ENCODE data around the gene AMOTL2.

Gene AMOTL2

DNA sequence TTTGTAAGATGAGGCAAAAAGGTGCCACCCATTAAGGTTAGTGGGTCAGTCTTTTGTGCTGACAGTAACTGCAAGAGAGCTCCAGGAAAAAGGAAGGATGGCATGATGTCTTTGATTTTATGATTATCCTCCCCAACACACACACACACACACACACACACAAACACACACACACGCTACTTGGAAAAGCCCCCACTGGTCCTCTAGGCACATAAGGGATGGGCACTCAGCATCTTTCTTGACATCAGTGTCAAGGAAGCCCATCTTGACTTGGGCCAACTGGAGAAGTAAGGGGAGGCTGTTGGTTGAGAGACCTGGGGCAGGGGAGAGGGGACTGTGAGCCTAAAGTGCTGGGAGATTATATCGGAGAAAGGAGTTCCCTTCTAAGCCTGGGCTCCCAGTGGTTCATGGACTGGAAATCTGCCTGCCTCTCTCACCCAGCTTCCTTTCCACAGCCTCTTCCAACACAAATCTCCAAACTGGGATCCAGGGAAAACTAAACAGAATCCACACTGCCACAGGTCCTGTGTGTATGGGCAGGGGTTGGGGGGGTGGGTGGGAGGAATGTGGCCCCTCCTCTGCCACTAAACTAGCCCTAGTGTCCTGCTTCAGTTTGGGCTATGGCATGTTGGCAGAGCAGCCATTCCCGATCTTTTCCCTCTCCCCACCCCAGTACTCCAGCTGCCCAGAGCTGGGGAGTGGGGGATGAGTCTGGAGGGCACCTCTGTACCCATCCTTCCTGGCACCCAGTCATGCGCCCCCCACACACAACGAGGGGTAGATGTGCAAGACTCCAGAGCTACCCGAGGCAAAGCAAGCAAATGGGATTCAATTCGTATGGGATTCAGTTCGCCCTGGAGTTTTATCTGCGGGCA is 1.6 kb downstream of the AMOTL2 start:
- no peak for DNase-seq (ENCODE audit: low read depth in 2 of 2)
- TF ChIP-seq, protein P1, sequence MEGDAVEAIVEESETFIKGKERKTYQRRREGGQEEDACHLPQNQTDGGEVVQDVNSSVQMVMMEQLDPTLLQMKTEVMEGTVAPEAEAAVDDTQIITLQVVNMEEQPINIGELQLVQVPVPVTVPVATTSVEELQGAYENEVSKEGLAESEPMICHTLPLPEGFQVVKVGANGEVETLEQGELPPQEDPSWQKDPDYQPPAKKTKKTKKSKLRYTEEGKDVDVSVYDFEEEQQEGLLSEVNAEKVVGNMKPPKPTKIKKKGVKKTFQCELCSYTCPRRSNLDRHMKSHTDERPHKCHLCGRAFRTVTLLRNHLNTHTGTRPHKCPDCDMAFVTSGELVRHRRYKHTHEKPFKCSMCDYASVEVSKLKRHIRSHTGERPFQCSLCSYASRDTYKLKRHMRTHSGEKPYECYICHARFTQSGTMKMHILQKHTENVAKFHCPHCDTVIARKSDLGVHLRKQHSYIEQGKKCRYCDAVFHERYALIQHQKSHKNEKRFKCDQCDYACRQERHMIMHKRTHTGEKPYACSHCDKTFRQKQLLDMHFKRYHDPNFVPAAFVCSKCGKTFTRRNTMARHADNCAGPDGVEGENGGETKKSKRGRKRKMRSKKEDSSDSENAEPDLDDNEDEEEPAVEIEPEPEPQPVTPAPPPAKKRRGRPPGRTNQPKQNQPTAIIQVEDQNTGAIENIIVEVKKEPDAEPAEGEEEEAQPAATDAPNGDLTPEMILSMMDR (IDR thresholded peaks at IDR 0.05; ENCODE audit: low read depth, low read length): no peak
- peak overlapping the region; percentile 88 to 96 for H3K4me3 ChIP-seq (replicated peaks in 1 of 2; ENCODE audit: low read depth in 2 of 2, low read length in 2 of 2)

DNA sequence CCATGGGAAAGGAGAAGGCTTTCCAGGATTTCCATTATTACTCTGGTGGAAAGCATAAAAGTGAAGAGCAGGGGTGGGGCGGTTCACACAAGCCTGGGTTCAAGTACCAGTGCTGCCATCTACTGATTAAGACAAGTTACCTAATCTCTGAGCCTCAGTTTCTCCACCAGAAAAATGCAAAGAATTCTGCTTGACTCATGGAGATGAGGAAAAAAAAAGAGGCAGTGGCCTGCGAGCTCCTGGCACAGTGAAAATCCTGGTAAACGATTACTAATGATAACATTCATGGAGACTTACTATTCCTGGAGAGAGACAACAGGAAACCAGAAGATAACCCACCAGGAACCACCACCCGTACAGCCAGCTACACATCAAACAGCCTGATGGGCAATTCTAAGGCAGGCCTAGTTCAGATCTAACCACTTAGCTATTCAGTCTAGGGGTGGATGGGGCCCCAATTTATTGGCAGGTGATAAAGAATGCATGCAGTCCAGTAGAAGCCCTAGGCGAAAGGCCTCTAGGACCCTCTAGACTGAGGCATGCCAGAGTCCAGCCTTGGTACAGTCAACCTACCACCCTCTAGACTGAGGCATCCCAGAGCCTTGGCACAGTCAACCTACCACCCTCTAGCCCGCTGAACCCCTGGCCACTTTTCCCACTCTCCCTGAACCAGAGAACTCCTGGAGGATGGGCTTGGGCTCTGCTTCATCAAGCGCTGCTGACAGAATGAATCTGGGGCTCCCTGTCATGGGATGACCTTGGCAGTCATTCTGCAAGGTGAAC is 2.5 kb downstream of the AMOTL2 start:
- peak in 1 of 2 donors; percentile 63 for DNase-seq (ENCODE audit: low read depth in 2 of 2)
- H3K4me3 ChIP-seq (replicated peaks in 1 of 2; ENCODE audit: low read depth in 2 of 2, low read length in 2 of 2): peak overlapping the region; percentile 88 to 96
- TF ChIP-seq, protein P1 (IDR thresholded peaks at IDR 0.05; ENCODE audit: low read depth, low read length): no peak

DNA sequence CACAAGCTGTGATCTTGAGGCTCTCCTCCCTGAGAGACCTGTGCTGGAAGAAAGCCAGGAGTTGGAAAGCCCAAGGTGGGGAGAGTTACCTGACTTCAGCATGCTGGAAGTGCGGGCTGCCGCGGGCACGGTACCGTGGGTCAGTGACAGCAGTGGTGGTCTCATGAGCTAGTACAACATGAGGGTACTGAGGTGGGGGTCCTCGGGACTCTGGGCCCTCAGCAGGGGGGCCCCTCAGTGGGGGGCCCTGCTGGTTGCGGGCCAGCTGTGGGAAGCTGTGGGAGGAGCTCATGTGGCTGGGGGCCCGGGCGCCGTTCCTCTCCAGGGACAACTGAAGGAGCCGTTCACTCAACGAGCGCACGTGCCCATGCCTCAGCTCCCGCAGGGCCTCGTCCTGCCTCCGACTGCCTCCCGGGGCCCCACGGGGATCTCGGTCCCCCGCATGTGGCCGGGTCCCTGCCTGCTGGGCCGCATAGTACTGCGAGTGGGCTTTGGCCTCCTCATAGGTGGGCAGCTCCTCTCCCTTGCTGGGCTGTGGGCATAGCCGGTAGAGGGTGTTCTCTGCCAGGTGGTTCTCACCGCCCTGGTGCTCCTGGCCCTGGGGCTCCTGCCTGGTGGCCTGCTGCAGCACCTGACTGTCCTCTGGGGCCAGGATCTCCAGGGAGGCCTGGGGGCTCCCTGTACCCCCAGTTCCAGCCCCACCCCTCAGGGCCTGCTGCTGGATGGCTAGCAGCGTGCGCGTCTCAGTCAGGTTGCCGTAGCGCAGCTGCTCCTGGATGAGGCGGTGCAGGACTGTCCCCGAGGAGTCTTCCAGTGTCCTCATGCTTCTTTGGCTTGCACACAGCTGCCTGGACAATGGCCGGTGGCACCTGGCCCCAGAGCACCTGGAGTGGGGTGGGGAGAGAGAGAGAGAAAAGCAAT is 3.4 kb downstream of the AMOTL2 start:
- TF ChIP-seq, protein P1 (IDR thresholded peaks at IDR 0.05; ENCODE audit: low read depth, low read length): no peak
- peak overlapping the region; percentile 21 to 96 for H3K4me3 ChIP-seq (replicated peaks in 1 of 2; ENCODE audit: low read depth in 2 of 2, low read length in 2 of 2)
- no peak for DNase-seq (ENCODE audit: low read depth in 2 of 2)

DNA sequence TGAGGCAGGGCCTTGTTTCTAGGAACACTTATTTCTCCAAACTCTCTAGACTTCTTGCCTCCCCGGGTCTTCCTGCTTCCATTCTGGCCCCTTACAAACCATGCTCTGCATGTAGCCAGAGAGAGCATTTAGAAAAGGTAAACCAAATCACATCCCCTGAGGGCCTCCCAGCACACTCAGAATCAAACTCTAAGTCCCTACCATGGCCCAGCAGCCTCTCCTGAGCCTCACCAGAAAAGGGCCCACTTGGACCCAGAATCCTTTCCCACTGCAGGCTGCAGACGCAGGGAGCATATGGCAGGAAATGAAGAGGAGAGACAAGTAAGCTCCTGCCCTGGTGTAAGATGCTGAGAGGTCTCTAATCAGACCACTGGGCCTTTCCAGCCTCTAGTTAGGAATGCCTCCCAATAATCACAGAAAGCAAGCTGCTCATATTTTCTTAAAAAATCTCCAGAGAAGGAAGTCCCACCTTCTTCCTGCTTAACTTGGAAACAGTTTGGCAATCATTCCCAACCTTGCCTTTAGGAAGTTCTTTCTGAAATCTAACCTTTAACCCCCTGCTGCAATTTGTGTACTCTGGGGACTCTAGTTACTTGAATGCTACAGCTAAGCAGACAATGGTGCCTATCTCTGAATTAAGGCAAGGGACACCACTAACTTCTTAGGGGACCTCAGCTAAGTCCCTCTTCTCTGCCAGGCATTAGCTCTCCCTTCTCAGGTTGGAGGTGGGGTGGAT is 4.2 kb downstream of the AMOTL2 start:
- peak in 1 of 2 donors; percentile 59 for DNase-seq (ENCODE audit: low read depth in 2 of 2)
- TF ChIP-seq, protein P1 (IDR thresholded peaks at IDR 0.05; ENCODE audit: low read depth, low read length): no peak

DNA sequence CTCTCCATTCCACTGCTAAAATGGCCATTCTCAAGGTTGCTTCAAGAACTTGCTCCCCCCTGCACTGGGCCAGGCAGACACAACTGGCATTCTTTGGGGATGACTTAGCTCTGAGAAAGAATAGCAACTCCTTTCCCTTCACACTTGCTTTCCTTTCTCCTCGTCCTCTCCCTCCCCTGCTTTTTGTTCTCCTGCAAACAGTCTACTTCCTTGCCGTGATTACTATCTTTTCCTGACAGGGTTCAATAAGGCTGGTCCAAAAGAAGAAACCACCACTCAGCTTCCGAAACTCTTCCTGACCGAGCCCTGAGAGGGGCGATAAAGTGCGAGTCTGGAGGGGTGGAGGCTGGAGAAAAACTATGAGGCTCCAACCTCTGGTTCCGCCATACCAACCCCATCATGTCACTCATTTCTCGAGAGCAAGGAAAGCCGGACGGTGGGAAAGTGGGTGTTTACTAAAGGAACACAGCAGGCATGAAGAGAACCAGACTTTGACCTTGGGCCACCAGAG is 5.0 kb downstream of the AMOTL2 start:
- DNase-seq (ENCODE audit: low read depth in 2 of 2): peak; percentile 76 to 90
- TF ChIP-seq, protein P1 (IDR thresholded peaks at IDR 0.05; ENCODE audit: low read depth, low read length): no peak
- H3K4me3 ChIP-seq (replicated peaks in 1 of 2; ENCODE audit: low read depth in 2 of 2, low read length in 2 of 2): peak overlapping the region in 1 of 2 donors; percentile 5

More for the DNA sequence above, 4.2 kb downstream of the AMOTL2 start:
- H3K4me3 ChIP-seq (replicated peaks in 1 of 2; ENCODE audit: low read depth in 2 of 2, low read length in 2 of 2): peak overlapping the region in 1 of 2 donors; percentile 5

Data from cardiac fibroblast (primary cell).